Muscle of leg (tissue), 16 donors: ENCODE data around the gene EOLA2. TPM values are rescaled to one million over a fixed set of nuclear protein-coding genes. Genes with fewer than 3 reads are reported as not detected.
A peak's percentile ranks its signal among the peaks of the same experiment; 100 is the strongest.

Experiments used
- DNase-seq: peaks from one replicate; pipeline ENCODE4 v3.0.0; 2013
- H3K27ac ChIP-seq: one replicate; pipeline ENCODE4 v1.5.1; 2013; ENCODE audit warnings: mild to moderate bottlenecking, low read length, control low read depth
- H3K27me3 ChIP-seq: one replicate; pipeline ENCODE4 v1.6.1; 2013; ENCODE audit warnings: low read length; ENCODE audit not compliant: control insufficient read depth, insufficient read depth
- H3K36me3 ChIP-seq: one replicate; pipeline ENCODE4 v1.6.1; 2013; ENCODE audit warnings: low read length; ENCODE audit not compliant: control insufficient read depth, insufficient read depth
- H3K4me1 ChIP-seq: one replicate; pipeline ENCODE4 v1.6.1; 2013; ENCODE audit warnings: low read length; ENCODE audit not compliant: control insufficient read depth, insufficient read depth
- H3K4me3 ChIP-seq: one replicate; pipeline ENCODE4 v1.5.1; 2013; ENCODE audit warnings: low read length, control low read depth
- H3K9me3 ChIP-seq: replicated peaks from 2 replicates; pipeline ENCODE4 v1.6.1; 2013; ENCODE audit warnings: low read depth, low read length; ENCODE audit not compliant: control insufficient read depth
- WGBS: methylation state at CpG from one replicate; pipeline ENCODE4 v1.1.5; 2013; ENCODE audit warnings: missing lambda C conversion rate; ENCODE audit not compliant: insufficient coverage; 5-methylcytosine and 5-hydroxymethylcytosine counted together
- long read RNA-seq, 11 donors: transcript quantifications; one replicate each; lab custom pipeline, GENCODE V29; 2026
- polyA plus RNA-seq, 8 donors: library from polyadenylated mRNA; unstranded; fragments of 120-200 nt; gene quantifications; one replicate each; pipeline versions ENCODE4 v1.2.1 to v1.2.3, GENCODE V29; 2013; ENCODE audit warnings: inconsistent platforms in 1 of 8, low replicate concordance in 1 of 8; ENCODE audit not compliant: insufficient read length in 8 of 8, insufficient read depth in 1 of 8
- total RNA-seq: library from RNA; stranded (reverse); fragments of 120-200 nt; gene quantifications from one replicate; pipeline ENCODE4 v1.2.4, GENCODE V29; 2013

The EOLA2 gene
- total RNA-seq = 17.2 TPM
- polyA plus RNA-seq = 10 to 100 TPM; 20.6 to 26.9 (median 23.2) TPM
- long read RNA-seq, donor 1, partial matches to known transcripts = 0 of 4 reads
- long read RNA-seq, donor 1, other reads (novel, unspliced or antisense) = 0 of 4 reads
- long read RNA-seq, donor 2 = 0 reads
- long read RNA-seq, donor 3, partial matches to known transcripts = 0 of 5 reads
- long read RNA-seq, donor 3, other reads (novel, unspliced or antisense) = 0 of 5 reads
- long read RNA-seq, donor 4, partial matches to known transcripts = 0 of 3 reads
- long read RNA-seq, donor 4, other reads (novel, unspliced or antisense) = 0 of 3 reads
- long read RNA-seq, donor 5, transcript CXorf40B-203 (5 exons, 1,653 nt) = major isoform, 6 of 9 reads
- long read RNA-seq, donor 5, partial matches to known transcripts = 0 of 9 reads
- long read RNA-seq, donor 5, other reads (novel, unspliced or antisense) = 0 of 9 reads
- long read RNA-seq, donor 6, transcript CXorf40B-203 (5 exons, 1,653 nt) = major isoform, 7 of 8 reads
- long read RNA-seq, donor 6, partial matches to known transcripts = 0 of 8 reads
- long read RNA-seq, donor 6, other reads (novel, unspliced or antisense) = 0 of 8 reads
- long read RNA-seq, donor 7, transcript CXorf40B-203 (5 exons, 1,653 nt) = major isoform, 8 of 12 reads
- long read RNA-seq, donor 7, partial matches to known transcripts = 0 of 12 reads
- long read RNA-seq, donor 7, other reads (novel, unspliced or antisense) = 0 of 12 reads
- long read RNA-seq, donor 8, partial matches to known transcripts = 0 of 6 reads
- long read RNA-seq, donor 8, other reads (novel, unspliced or antisense) = 0 of 6 reads
- long read RNA-seq, donor 9, partial matches to known transcripts = 0 of 4 reads
- long read RNA-seq, donor 9, other reads (novel, unspliced or antisense) = 0 of 4 reads
- long read RNA-seq, donor 10, partial matches to known transcripts = 0 of 4 reads
- long read RNA-seq, donor 10, other reads (novel, unspliced or antisense) = 0 of 4 reads
- long read RNA-seq, donor 11, partial matches to known transcripts = 0 of 2 reads
- long read RNA-seq, donor 11, other reads (novel, unspliced or antisense) = 0 of 2 reads

DNA sequence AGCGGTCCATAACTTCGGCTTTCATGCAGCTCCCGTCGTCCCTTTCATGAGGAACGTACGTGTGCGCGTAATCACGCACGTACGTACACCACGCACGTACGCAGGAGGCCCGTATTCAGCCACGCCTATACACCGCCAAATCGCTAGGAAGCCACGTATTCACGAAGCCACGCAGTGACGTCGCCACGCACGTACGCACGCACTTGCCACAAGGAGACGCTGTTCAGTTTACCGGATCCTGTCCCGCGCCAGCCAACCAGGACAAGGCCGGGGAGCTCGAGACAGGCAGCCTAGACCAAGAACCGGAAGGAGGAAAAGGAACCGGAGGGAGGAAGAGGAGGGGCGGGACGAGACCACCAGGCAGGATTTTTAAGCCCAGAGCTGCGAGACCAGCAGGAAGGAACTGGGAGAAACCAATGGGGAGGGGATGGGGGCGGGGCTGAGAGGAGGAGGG, at the start of gene EOLA2:
Gene EOLA2, minus strand, starts transcription at position 65 of the 454 bp plus-strand sequence. CDS start 4,617 bp downstream, outside the sequence.
- peak; percentile 99 for DNase-seq
- H3K36me3 ChIP-seq = no peaks in the 10 kb centered on the region
- no peaks in the 10 kb centered on the region for H3K27me3 ChIP-seq
- peaks cover 8% of the 10 kb centered on the region for H3K4me1 ChIP-seq
- WGBS = 56% methylated on average over 38 of the region's 39 CpGs
- H3K27ac ChIP-seq = peak within 1 kb of the TSS; percentile 99
- H3K4me3 ChIP-seq = peak within 1 kb of the TSS; percentile 52
- H3K9me3 ChIP-seq = no peaks in the 10 kb centered on the region

DNA sequence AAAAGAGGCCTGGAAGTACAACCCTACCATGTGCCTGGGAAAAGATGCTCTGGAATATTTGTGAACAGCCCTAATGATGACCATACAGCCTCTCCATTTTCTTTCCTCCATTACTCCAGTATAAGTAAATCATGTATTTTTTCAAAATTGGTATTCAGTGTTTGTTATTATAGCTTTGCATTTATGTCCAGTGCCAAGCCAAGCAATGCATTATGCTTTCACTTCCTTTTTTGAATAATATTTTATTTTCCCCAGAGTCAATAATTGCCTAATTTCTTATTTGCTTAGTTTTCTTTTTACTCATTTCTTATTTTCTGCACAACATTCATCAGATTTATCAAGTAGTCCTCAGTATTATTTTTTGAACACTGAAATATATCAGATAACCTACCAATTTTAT, 49.3 kb upstream of the EOLA2 start:
- Histone ChIP-seq H3K36me3 (no peaks in the 10 kb centered on the region), H3K27me3 (no peaks in the 10 kb centered on the region), H3K9me3 (no peaks in the 10 kb centered on the region), H3K27ac (no peak overlapping the region), H3K4me3 (no peak overlapping the region), H3K4me1 (peaks cover 4% of the 10 kb centered on the region)
- no peak for DNase-seq

DNA sequence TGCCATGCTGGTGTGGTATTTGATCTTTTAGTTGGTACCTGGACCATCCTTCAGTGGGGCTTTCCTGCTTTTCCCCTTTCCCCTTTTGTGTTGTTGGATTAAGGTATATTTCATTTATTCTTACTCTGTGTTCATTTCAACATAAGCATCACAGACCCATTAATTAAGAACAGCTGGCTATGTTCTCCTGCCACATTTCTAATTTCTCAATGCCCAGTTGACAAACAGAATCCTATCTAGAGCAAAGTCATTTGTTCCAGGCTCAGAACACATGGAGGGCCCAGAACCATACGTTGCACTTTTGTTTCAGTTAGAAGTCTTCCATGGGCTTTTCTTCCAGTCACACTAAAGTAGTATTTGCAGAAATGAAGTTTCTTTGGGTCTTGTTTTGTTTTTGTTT, 46.1 kb upstream of the EOLA2 start:
- no CpG with 5 or more reads among the region's 1 CpG for WGBS

DNA sequence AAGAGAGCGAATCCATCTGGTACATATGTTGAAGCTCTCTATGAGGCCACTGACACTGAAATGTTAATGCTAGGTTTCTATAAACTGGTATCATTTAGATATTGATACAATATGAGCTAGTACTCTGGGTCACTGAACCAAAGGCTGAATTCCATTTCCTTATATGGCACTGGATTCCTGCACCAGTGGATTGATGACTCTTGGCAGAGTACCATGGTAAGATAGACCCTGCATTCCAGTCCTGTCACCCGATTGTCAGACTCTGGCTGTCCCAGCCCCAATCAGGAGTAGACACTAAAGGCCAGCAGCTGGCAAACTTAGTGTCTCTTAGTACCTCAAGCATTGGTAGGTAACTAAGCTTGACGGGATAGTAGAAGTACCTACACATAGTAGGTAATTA, 44.0 kb upstream of the EOLA2 start:
- Histone ChIP-seq H3K27ac (no peak overlapping the region), H3K36me3 (no peaks in the 10 kb centered on the region), H3K4me1 (peaks cover 17% of the 10 kb centered on the region), H3K4me3 (no peak overlapping the region), H3K9me3 (no peaks in the 10 kb centered on the region), H3K27me3 (peaks cover 3% of the 10 kb centered on the region)
- 71% methylated on average over 1 of the region's 3 CpGs for WGBS
- peak; percentile 28 for DNase-seq

More for the DNA sequence above, 46.1 kb upstream of the EOLA2 start:
- Histone ChIP-seq H3K36me3 (no peaks in the 10 kb centered on the region), H3K27ac (no peak overlapping the region), H3K4me1 (peaks cover 13% of the 10 kb centered on the region), H3K9me3 (no peaks in the 10 kb centered on the region), H3K4me3 (no peak overlapping the region), H3K27me3 (peaks cover 3% of the 10 kb centered on the region)
- DNase-seq = no peak

DNA sequence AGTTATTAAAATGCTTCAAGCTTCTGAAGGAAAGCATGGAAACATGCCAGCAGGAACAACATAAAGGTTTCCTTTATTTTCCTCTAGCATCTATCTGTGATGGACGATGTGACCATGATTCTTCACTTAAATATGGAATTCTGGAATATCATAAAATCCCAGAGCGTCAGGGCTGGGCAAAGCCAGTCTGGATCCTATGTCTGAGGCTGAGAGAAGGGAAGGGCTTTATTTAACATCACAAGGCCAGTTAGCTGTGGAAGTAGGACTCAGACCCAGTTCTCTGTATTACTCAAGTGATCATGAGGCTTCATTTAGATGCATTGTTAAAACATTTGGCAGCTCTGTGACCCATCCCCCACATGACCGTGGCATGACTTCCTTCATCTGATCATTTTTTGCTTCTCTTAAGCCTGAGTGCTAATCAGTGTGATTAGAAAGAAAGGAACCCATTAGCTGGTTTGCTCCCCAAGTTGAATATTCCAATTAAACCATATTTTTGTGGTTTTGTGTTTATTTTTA, 40.9 kb upstream of the EOLA2 start:
- DNase-seq = peak; percentile 49
- no CpG with 5 or more reads among the region's 3 CpGs for WGBS
- Histone ChIP-seq H3K4me3 (no peak overlapping the region), H3K27me3 (peaks cover 3% of the 10 kb centered on the region), H3K27ac (no peak overlapping the region), H3K36me3 (no peaks in the 10 kb centered on the region), H3K9me3 (no peaks in the 10 kb centered on the region), H3K4me1 (peaks cover 17% of the 10 kb centered on the region)

DNA sequence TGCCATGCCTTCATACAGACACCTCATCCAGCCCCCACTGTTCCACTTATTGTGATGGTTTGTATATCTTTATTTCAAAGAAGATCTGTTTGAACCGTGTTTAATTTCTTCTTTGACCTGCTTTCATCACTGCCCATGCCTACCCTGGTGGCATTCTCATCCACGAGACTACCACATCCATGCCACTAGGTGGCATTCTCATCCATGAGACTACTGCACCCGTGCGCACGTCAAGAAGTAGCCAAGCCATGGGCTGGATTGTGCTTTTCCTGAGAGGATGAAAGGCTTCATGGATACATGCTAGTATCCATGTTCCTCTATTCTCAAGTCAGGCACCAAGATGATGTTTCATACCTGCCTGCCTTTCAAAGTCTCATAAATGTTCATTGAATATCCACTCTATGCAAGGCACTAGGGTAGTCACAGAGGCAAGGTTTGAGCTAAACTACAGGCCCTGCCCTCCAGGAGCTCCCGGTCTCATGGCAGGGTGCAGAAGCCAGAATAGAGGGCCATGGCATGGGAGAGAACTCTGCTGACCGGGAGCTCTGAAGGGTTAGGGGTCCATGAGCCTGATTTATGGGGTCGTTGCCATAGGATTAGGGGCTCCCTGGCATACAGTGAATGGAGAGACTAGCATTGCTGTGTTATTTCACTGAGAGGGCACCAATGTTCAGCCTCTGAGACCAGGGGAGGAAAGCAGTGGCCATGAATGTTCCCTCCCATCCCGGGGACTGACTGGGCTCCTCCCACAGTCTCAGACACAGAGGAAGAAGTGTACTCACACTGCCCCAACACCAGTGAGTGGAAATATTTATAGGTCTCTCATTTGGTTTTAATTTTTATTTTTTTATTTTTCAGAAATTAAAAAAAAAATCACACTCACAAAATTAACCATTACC, 24.8 kb upstream of the EOLA2 start:
- Histone ChIP-seq H3K27ac (no peak overlapping the region), H3K36me3 (no peaks in the 10 kb centered on the region), H3K4me3 (no peak overlapping the region), H3K9me3 (no peaks in the 10 kb centered on the region), H3K4me1 (no peaks in the 10 kb centered on the region), H3K27me3 (no peaks in the 10 kb centered on the region)
- peak; percentile 75 for DNase-seq
- WGBS = 28% methylated on average over 6 of the region's 9 CpGs

DNA sequence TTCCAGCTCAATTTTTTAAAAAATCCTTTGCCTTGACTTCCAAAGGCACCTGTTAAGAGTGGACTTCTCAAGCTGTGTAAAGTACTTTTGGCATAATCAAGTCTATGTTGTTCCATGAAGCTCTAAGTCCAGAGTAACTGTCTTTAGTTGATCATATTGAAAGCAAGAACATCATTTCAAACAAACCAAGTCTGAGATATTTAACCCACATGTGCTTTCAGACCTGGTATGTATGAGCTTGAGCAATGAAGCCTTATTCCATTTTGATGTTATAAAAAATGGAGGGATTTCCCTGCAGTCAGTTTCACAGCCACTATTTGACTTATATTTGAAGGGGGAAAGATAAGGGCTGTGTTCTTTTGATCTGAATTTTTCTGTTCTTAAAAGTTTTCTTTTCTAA, 23.7 kb upstream of the EOLA2 start:
- no peaks in the 10 kb centered on the region for H3K9me3 ChIP-seq
- no peak overlapping the region for H3K4me3 ChIP-seq
- DNase-seq = no peak
- H3K27me3 ChIP-seq = no peaks in the 10 kb centered on the region
- H3K27ac ChIP-seq = no peak overlapping the region
- H3K4me1 ChIP-seq = no peaks in the 10 kb centered on the region
- H3K36me3 ChIP-seq = no peaks in the 10 kb centered on the region

DNA sequence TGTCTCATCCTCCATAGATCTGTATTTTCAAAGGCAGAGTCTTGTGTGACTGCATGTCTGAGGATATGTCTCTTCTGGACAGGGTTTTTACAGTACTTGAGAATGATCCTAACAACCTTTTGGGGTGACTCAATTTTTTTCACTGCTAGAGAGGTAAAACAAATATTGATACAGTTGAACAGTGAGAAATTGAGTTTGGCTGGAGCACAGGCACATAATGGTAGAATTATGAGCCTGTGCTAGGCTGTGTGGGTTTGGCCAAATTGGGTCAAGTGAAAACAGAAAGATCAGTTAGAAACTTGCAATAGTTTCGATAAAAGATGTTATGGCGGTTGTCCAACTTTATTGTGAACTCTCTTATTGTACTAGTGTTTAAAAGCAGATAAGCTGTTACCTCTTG, 23.3 kb upstream of the EOLA2 start:
- H3K4me3 ChIP-seq = no peak overlapping the region
- no peaks in the 10 kb centered on the region for H3K4me1 ChIP-seq
- no peaks in the 10 kb centered on the region for H3K27me3 ChIP-seq
- DNase-seq = no peak
- WGBS = no CpG with 5 or more reads among the region's 2 CpGs
- H3K27ac ChIP-seq = no peak overlapping the region
- H3K9me3 ChIP-seq = no peaks in the 10 kb centered on the region
- no peaks in the 10 kb centered on the region for H3K36me3 ChIP-seq

DNA sequence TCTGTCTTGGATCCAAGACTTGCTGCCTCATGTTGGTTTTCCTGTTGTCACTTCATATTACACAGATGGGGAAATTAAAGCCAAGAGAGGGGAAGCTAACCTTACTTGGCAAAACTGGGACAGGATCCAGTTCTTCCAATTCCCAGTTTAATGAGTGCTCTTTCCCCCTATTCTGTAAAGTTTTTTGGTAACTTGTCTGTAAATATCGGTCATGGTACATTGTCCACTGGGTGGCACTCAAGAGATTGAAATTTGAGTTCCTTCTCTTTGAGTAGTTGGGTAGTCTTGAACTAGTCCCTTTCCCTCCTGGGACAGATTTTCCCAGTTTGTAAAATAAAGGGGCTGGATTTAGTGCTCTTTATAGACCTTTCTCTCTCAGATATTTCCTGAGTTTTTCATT, 12.4 kb upstream of the EOLA2 start:
- no peaks in the 10 kb centered on the region for H3K9me3 ChIP-seq
- no CpG with 5 or more reads among the region's 1 CpG for WGBS
- H3K27ac ChIP-seq = no peak overlapping the region
- no peaks in the 10 kb centered on the region for H3K4me1 ChIP-seq
- peaks cover 8% of the 10 kb centered on the region for H3K36me3 ChIP-seq
- no peaks in the 10 kb centered on the region for H3K27me3 ChIP-seq
- no peak overlapping the region for H3K4me3 ChIP-seq
- peak; percentile 53 for DNase-seq
